Lung (tissue), 12 donors: ENCODE data around the gene SLC4A9. TPM values are rescaled to one million over a fixed set of nuclear protein-coding genes. Genes with fewer than 3 reads are reported as not detected.

Experiments
- ATAC-seq: fragments of 200-7000 bp; cut with Tn5 transposase; one replicate; pipeline ENCODE4 v1.9.1; 2020; ENCODE audit warnings: moderate number of reproducible peaks; ENCODE audit not compliant: insufficient read depth, low FRiP score
- DNase-seq, 3 donors: peaks; one replicate each; pipeline ENCODE4 v3.0.0-alpha.2; 2013 to 2017
- H3K27ac ChIP-seq, 2 donors: one replicate each; pipeline ENCODE4 v1.5.1; 2013; ENCODE audit warnings: mild to moderate bottlenecking in 2 of 2, moderate library complexity in 2 of 2, control low read depth in 1 of 2, inconsistent platforms in 1 of 2, low read depth in 1 of 2, low read length in 1 of 2
- H3K27me3 ChIP-seq, 3 donors: one replicate each; pipeline ENCODE4 v1.5.1; 2013; ENCODE audit warnings: low read length in 2 of 3; ENCODE audit not compliant: control insufficient read depth in 3 of 3, insufficient read depth in 3 of 3
- H3K36me3 ChIP-seq, 4 donors: one replicate each; pipeline ENCODE4 v1.5.1; 2013; ENCODE audit warnings: low read length in 4 of 4, mild to moderate bottlenecking in 1 of 4, moderate library complexity in 1 of 4; ENCODE audit not compliant: control insufficient read depth in 4 of 4, insufficient read depth in 4 of 4
- H3K4me1 ChIP-seq, 5 donors: one replicate each; pipeline ENCODE4 v1.5.1; 2013; ENCODE audit warnings: low read length in 5 of 5, mild to moderate bottlenecking in 2 of 5, moderate library complexity in 1 of 5; ENCODE audit not compliant: control insufficient read depth in 5 of 5, insufficient read depth in 5 of 5
- H3K4me3 ChIP-seq: one replicate; pipeline ENCODE4 v1.5.1; 2013; ENCODE audit warnings: mild to moderate bottlenecking, control low read depth, moderate library complexity
- H3K9ac ChIP-seq, 2 donors: one replicate each; pipeline ENCODE4 v1.5.1; 2013; ENCODE audit warnings: low read length in 2 of 2, control low read depth in 1 of 2; ENCODE audit not compliant: insufficient read depth in 1 of 2
- H3K9me3 ChIP-seq, 4 donors: one replicate each; pipeline ENCODE4 v1.5.1; 2013; ENCODE audit warnings: low read length in 3 of 4, mild to moderate bottlenecking in 1 of 4, moderate library complexity in 1 of 4; ENCODE audit not compliant: control insufficient read depth in 4 of 4, insufficient read depth in 3 of 4
- CTCF ChIP-seq: IDR thresholded peaks from 2 replicates; pipeline ENCODE4 v1.5.1; 2012; ENCODE audit warnings: mild to moderate bottlenecking; ENCODE audit errors: control extremely low read depth, extremely low read depth
- WGBS, 2 donors: extraction: QIAGEN DNeasy Blood & Tissue Kit; methylation state at CpG; one replicate each; pipeline ENCODE4 v1.1.7; 2013; 5-methylcytosine and 5-hydroxymethylcytosine counted together
- polyA plus RNA-seq, 2 donors: library from polyadenylated mRNA; stranded (reverse); fragments of 200-250 nt; gene quantifications; one replicate each; pipeline ENCODE4 v1.2.1, GENCODE V29; 2013
- total RNA-seq, 2 donors: library from RNA; depleted of rRNA in 1 of 2; stranded (reverse); fragments of >200 nt in 1 of 2; gene quantifications; one replicate each; pipeline ENCODE4 v1.2.1, GENCODE V29; 2014 to 2021
- donor health status: control.
- donor health status: control.
- donor health status: Bipolar disorder and iron deficiency.
- donor health status: healthy.
- donor health status: DM: yes; HTN: yes; CAD: no.

The SLC4A9 gene
- total and polyA plus RNA-seq, 4 donors = 0.05 to 0.18 (median 0.09) TPM

GRCh38 chr5:140364472-140364765 is 4.4 kb downstream of the SLC4A9 start:
- no peaks in the 10 kb centered on the region for H3K27me3 ChIP-seq
- no peaks in the 10 kb centered on the region for H3K36me3 ChIP-seq
- H3K4me1 ChIP-seq = peaks cover 0 to 6% (median 0%) of the 10 kb centered on the region in 5 donors
- no peaks in the 10 kb centered on the region for H3K9me3 ChIP-seq
- no peak overlapping the region for H3K9ac ChIP-seq
- ATAC-seq (no peak), DNase-seq (no peak)
- 94 to 95% methylated on average over 3 of the region's 3 CpGs for WGBS, 2 donors
- no peak overlapping the region for H3K27ac ChIP-seq
- TF ChIP-seq CTCF = no peak
- H3K4me3 ChIP-seq = no peak overlapping the region

DNA sequence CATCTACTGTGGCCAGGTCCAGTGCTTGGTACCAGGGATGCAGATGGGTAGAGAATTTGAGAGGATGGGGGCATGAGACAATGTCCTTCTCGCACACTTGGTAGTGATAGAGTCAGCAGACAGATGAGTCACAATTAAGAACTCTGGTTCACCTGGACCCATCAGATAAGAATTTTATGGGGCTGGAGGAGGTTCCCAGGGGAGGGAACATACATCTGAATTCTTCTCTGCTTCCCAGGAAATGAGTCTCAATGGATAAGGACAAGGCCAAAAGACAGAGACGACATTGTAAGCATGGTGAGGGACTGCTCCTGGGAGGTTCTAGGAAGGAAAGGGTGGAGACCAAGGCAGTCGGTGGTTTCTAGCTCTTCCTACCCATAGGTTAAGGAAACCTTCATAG is 5.3 kb downstream of the SLC4A9 start:
- Histone ChIP-seq H3K27me3 (no peaks in the 10 kb centered on the region), H3K36me3 (no peaks in the 10 kb centered on the region), H3K9me3 (no peaks in the 10 kb centered on the region), H3K4me3 (no peak overlapping the region), H3K4me1 (peaks cover 0 to 6% (median 0%) of the 10 kb centered on the region in 5 donors), H3K9ac (no peak overlapping the region), H3K27ac (no peak overlapping the region)
- WGBS, 2 donors = 65 to 73% methylated on average over 3 of the region's 3 CpGs
- no peak for TF ChIP-seq CTCF
- no peak for ATAC-seq
- DNase-seq = no peak

DNA sequence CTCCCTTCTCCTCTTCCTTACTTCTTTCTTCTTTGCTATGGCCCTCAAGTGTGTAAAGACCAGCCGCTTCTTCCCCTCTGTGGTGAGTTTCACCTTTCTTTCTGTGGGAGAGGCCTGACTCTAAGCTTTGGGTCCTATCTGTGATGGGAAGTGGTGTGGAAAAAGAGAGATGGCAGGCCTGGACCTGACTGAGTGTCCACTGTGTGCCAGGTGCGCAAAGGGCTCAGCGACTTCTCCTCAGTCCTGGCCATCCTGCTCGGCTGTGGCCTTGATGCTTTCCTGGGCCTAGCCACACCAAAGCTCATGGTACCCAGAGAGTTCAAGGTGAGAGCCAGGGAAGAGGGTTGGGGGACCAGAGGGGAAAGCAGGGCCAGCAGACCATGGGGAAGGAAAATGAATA is 5.9 kb downstream of the SLC4A9 start:
- DNase-seq = no peak
- no peaks in the 10 kb centered on the region for H3K36me3 ChIP-seq
- H3K4me1 ChIP-seq = peaks cover 0 to 6% (median 0%) of the 10 kb centered on the region in 5 donors
- no peak overlapping the region for H3K27ac ChIP-seq
- TF ChIP-seq CTCF = no peak
- H3K9me3 ChIP-seq = no peaks in the 10 kb centered on the region
- 92 to 96% methylated on average over 4 of the region's 4 CpGs for WGBS, 2 donors
- no peak for ATAC-seq
- no peaks in the 10 kb centered on the region for H3K27me3 ChIP-seq
- H3K9ac ChIP-seq = no peak overlapping the region
- H3K4me3 ChIP-seq = no peak overlapping the region

DNA sequence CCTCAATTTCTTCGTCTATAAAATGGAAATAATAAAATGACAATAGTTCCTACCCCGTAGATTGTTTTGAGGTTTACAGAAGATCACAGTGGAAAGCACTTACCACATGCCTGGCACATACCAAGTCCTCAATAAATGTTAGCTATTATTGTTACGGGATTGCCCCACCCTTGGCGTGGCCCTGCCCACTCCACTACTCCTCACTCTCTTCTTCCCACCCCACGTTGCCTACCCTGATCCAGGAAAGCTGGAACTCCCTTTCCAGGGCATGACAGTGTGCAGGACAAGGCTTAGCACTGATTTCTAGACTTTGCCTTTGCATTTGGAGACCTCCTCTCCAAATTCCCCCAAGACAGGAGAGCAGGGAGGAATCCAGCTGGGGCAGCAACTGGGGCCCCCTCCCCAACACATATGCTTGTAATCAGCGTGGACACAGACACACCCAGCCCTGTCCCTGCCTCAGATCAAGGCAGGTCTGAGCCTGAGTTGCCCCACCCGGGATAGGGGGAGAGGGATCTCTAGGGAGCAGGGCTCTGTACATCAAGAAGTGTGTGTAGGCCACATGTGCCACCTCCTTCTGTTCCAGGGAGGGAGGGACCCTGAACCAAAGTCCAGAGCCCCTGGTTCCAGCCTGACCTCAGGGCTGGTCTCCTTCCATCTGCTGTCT is 6.7 kb downstream of the SLC4A9 start:
- H3K4me1 ChIP-seq = peaks cover 0 to 6% (median 0%) of the 10 kb centered on the region in 5 donors
- DNase-seq (no peak), ATAC-seq (no peak)
- no peak overlapping the region for H3K9ac ChIP-seq
- no peak overlapping the region for H3K27ac ChIP-seq
- no peaks in the 10 kb centered on the region for H3K36me3 ChIP-seq
- H3K4me3 ChIP-seq = no peak overlapping the region
- H3K9me3 ChIP-seq = peaks cover 0 to 1% (median 0%) of the 10 kb centered on the region in 4 donors
- TF ChIP-seq CTCF = no peak
- no peaks in the 10 kb centered on the region for H3K27me3 ChIP-seq
- WGBS, 2 donors = 78 to 85% methylated on average over 7 of the region's 7 CpGs
